Measurements from ENCODE around the gene ZDHHC18.
"Not testable (repeated sequence)": the region's sequence is repeated elsewhere in the genome, so short reads cannot be mapped to it uniquely, and the experiment has no call there.

Gene ZDHHC18

DNA sequence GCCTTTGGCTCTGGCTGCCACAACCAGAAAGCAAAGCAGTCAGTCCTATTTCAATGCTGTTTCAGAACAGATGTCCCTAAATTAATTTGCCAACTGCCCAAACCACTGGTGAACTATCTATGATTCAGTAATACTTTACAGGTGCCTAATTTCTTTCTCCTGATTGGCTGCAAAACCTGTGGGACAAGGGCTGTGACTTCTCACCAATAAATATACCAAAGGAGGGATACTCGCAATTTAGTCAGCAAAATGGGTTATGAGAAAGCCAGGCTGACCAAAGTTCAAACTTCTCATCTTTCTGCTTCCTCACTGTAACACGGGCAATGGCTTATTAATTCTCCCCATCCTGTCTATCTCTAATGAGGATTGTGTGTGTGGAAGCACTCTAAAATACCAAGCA is 50.8 kb downstream of the ZDHHC18 start:
- in situ Hi-C loops (cut with HindIII; ENCODE audit: low sequenced_read_pairs), result no loop called here
- no peak overlapping the region for H3K4me3 ChIP-seq (ENCODE audit: low read depth, low read length)
- TF ChIP-seq, protein P1, sequence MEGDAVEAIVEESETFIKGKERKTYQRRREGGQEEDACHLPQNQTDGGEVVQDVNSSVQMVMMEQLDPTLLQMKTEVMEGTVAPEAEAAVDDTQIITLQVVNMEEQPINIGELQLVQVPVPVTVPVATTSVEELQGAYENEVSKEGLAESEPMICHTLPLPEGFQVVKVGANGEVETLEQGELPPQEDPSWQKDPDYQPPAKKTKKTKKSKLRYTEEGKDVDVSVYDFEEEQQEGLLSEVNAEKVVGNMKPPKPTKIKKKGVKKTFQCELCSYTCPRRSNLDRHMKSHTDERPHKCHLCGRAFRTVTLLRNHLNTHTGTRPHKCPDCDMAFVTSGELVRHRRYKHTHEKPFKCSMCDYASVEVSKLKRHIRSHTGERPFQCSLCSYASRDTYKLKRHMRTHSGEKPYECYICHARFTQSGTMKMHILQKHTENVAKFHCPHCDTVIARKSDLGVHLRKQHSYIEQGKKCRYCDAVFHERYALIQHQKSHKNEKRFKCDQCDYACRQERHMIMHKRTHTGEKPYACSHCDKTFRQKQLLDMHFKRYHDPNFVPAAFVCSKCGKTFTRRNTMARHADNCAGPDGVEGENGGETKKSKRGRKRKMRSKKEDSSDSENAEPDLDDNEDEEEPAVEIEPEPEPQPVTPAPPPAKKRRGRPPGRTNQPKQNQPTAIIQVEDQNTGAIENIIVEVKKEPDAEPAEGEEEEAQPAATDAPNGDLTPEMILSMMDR (IDR thresholded peaks at IDR 0.05; ENCODE audit: low read depth, low read length, missing control alignments), result no peak
- DNase-seq (ENCODE audit: low read depth), result no peak

GRCh38 chr1:26879793-26880192 is 53.3 kb downstream of the ZDHHC18 start:
- TF ChIP-seq, protein P1 (IDR thresholded peaks at IDR 0.05; ENCODE audit: low read depth, low read length, missing control alignments), result no peak
- in situ Hi-C loops (cut with HindIII; ENCODE audit: low sequenced_read_pairs), result loop anchor here (5.0 kb wide), 1 partner anchor 92 kb away; the partner anchor contains the start of gene PIGV
- no peak for DNase-seq (ENCODE audit: low read depth)
- no peak overlapping the region for H3K4me3 ChIP-seq (ENCODE audit: low read depth, low read length)

DNA sequence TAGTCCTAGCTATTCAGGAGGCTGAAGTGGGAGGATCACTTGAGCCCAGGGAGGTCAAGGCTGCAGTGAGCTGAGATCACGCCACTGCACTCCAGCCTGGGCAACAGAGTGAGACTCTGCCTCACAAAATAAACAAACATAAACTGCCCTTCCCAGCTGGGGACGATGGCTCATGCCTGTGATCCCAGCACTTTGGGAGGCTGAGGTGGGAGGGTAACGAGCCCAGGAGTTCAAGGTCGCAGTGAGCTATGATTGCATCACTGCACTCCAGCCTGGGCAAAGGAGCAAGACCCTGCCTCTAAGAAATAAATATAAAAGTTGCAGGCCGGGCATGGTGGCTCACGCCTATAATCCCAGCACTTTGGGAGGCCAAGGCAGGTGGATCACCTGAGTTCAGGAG is 55.1 kb downstream of the ZDHHC18 start:
- not testable (repeated sequence) for DNase-seq (ENCODE audit: low read depth); H3K4me3 ChIP-seq (ENCODE audit: low read depth, low read length)
- in situ Hi-C loops (cut with HindIII; ENCODE audit: low sequenced_read_pairs), result loop anchor here (5.0 kb wide), 1 partner anchor 94 kb away; the partner anchor contains the start of gene PIGV

DNA sequence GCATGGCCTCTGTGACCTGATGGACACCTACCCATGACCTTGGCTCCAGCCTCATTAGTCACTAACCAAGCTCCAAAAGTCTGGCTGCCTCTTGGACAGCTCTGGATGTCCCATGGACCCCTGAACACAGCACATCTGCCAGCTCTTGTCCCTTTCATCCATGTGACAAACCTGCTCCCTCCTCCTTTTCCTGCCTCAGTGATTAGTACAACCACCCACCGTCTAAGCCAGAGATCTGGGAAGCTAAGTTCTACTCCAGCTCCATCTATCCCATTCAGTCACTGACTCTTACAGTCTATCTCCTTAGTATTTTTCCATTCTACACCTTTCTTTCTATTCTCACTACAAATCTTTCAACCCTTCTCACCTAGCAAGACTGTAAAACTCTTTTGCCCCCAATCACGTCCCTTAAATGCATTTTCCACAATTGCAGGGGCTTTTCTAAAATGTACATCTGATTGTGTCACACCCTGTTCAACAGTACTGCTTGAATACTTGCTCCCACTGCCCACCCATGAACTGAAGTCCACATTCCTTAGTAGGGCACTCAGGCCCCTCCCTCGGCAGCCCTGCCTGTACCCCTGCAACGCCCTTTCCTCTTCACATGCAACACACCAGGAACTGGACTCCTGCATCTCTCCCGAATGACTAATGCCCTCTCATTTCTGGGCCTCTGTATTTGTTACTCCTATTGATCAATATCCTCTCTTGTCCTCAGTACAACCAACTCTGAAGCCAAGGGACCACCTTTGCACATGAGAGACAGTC is 56.4 kb downstream of the ZDHHC18 start:
- no peak overlapping the region for H3K4me3 ChIP-seq (ENCODE audit: low read depth, low read length)
- TF ChIP-seq, protein P1 (IDR thresholded peaks at IDR 0.05; ENCODE audit: low read depth, low read length, missing control alignments), result no peak
- in situ Hi-C loops (cut with HindIII; ENCODE audit: low sequenced_read_pairs), result loop anchor here (5.0 kb wide), 1 partner anchor 96 kb away; the partner anchor contains the start of gene PIGV
- DNase-seq (ENCODE audit: low read depth), result no peak

GRCh38 chr1:26887125-26887524 is 60.6 kb downstream of the ZDHHC18 start:
- H3K4me3 ChIP-seq (ENCODE audit: low read depth, low read length), result no peak overlapping the region
- DNase-seq (ENCODE audit: low read depth), result peak; percentile 20
- in situ Hi-C loops (cut with HindIII; ENCODE audit: low sequenced_read_pairs), result no loop called here
- TF ChIP-seq, protein P1 (IDR thresholded peaks at IDR 0.05; ENCODE audit: low read depth, low read length, missing control alignments), result peak; percentile 62

GRCh38 chr1:26888231-26888630 is 61.7 kb downstream of the ZDHHC18 start:
- in situ Hi-C loops (cut with HindIII; ENCODE audit: low sequenced_read_pairs), result no loop called here
- TF ChIP-seq, protein P1 (IDR thresholded peaks at IDR 0.05; ENCODE audit: low read depth, low read length, missing control alignments), result no peak
- H3K4me3 ChIP-seq (ENCODE audit: low read depth, low read length), result no peak overlapping the region
- DNase-seq (ENCODE audit: low read depth), result no peak
